ENCODE data around the gene PPM1H.
"Not testable (repeated sequence)": the region's sequence is repeated elsewhere in the genome, so short reads cannot be mapped to it uniquely, and the experiment has no call there.

DNA sequence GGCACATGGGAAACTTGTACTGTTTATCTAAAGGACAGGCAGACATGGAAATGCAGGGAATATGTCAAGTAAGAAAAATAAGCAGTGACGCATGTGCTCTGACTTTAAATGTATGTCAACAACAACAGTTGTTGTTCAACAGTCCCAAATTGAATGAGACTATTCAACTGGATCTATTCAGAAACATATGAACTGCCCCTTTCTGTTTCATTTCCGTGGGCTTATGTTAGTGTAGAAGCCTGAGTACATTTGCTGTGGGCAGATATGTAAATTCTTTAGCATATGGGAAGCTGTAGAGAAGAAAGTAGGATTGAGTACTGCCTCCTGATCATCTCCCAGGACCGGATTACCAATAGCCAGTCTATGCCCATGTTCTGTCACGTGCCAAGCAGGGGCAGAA, 7.4 kb upstream of the PPM1H start:
- not testable (repeated sequence) for TF ChIP-seq CTCF (IDR thresholded peaks at IDR 0.05; ENCODE audit: low read depth, low read length, missing input control); RAD21 (IDR thresholded peaks at IDR 0.05); REST (IDR thresholded peaks at IDR 0.05); RXRA (IDR thresholded peaks at IDR 0.05); TAF1 (conservative IDR thresholded peaks at IDR 0.05); MAX (IDR thresholded peaks at IDR 0.05); ATF3 (IDR thresholded peaks at IDR 0.05); EGR1 (IDR thresholded peaks at IDR 0.05; ENCODE audit: low read depth in 2 of 2); SP1 (IDR thresholded peaks at IDR 0.05); NR2F2 (IDR thresholded peaks at IDR 0.05); HNF4G (IDR thresholded peaks at IDR 0.05)
- TF ChIP-seq, protein P1, sequence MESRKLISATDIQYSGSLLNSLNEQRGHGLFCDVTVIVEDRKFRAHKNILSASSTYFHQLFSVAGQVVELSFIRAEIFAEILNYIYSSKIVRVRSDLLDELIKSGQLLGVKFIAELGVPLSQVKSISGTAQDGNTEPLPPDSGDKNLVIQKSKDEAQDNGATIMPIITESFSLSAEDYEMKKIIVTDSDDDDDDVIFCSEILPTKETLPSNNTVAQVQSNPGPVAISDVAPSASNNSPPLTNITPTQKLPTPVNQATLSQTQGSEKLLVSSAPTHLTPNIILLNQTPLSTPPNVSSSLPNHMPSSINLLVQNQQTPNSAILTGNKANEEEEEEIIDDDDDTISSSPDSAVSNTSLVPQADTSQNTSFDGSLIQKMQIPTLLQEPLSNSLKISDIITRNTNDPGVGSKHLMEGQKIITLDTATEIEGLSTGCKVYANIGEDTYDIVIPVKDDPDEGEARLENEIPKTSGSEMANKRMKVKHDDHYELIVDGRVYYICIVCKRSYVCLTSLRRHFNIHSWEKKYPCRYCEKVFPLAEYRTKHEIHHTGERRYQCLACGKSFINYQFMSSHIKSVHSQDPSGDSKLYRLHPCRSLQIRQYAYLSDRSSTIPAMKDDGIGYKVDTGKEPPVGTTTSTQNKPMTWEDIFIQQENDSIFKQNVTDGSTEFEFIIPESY (IDR thresholded peaks at IDR 0.05): not testable (repeated sequence)

Data from liver (tissue), 3 donors.